IMR-90 (cell line): ENCODE measurements around the gene CCDC146. TPM values are rescaled to one million over a fixed set of nuclear protein-coding genes. Genes with fewer than 3 reads are reported as not detected.
A peak's percentile ranks its signal among the peaks of the same experiment; 100 is the strongest.
"Not testable (repeated sequence)": the region's sequence is repeated elsewhere in the genome, so short reads cannot be mapped to it uniquely, and the experiment has no call there.

Experiments used
- ATAC-seq: fragments of 200-7000 bp; cut with Tn5 transposase; 2 replicates; pipeline ENCODE4 v1.9.1; 2020; ENCODE audit warnings: low read depth, mild to moderate bottlenecking, moderate library complexity
- BruUV-seq: library from RNA; stranded (reverse); fragments of 400-500 nt; replicated peaks from 2 replicates; lab custom pipeline; 2021; lab: Mats Ljungman, UMichigan
- CTCF ChIA-PET: fragments of 300-600 bp; formaldehyde crosslinking; extraction: SDS; loops from one replicate; lab custom pipeline; 2021; ENCODE audit warnings: antibody characterized with exemption; lab: Yijun Ruan, JAX
- POLR2A ChIA-PET: fragments of 300-600 bp; sonication (Branson Sonifier 250); formaldehyde crosslinking; loops from one replicate; lab custom pipeline; 2022; ENCODE audit warnings: antibody characterized with exemption; ENCODE audit not compliant: unreplicated experiment; lab: Charles Lee
- DNase-seq: peaks from one replicate; pipeline ENCODE4 v3.0.0; 2013
- H2AFZ ChIP-seq: replicated peaks from 2 replicates; pipeline ENCODE3; 2013; ENCODE audit warnings: low read length, mild to moderate bottlenecking; ENCODE audit not compliant: poor library complexity
- H2AK5ac ChIP-seq: 2 replicates; pipeline ENCODE4 v1.6.1; 2013; ENCODE audit warnings: low read depth, low read length, inconsistent platforms
- H2AK9ac ChIP-seq: replicated peaks from 2 replicates; pipeline ENCODE3; 2013; ENCODE audit warnings: mild to moderate bottlenecking, low read depth, low read length, moderate library complexity; ENCODE audit not compliant: poor library complexity
- H2BK120ac ChIP-seq: 2 replicates; pipeline ENCODE4 v1.6.1; 2013; ENCODE audit warnings: low read depth, low read length, inconsistent platforms
- H2BK15ac ChIP-seq: 3 replicates; pipeline ENCODE4 v1.6.1; 2013; ENCODE audit warnings: low read depth, low read length, inconsistent platforms
- H2BK20ac ChIP-seq: 2 replicates; pipeline ENCODE4 v1.6.1; 2013; ENCODE audit warnings: low read depth, mild to moderate bottlenecking, inconsistent platforms, low read length, moderate library complexity
- H2BK5ac ChIP-seq: 2 replicates; pipeline ENCODE4 v1.6.1; 2013; ENCODE audit warnings: mild to moderate bottlenecking, low read depth, low read length, inconsistent platforms; ENCODE audit not compliant: poor library complexity, severe bottlenecking
- H3K14ac ChIP-seq: replicated peaks from 2 replicates; pipeline ENCODE4 v1.6.1; 2013; ENCODE audit warnings: low read depth, low read length, inconsistent platforms
- H3K18ac ChIP-seq: 2 replicates; pipeline ENCODE4 v1.6.1; 2013; ENCODE audit warnings: low read depth, low read length, control low read depth
- H3K23ac ChIP-seq: 2 replicates; pipeline ENCODE4 v1.6.1; 2013; ENCODE audit warnings: low read depth, low read length, inconsistent platforms
- H3K27ac ChIP-seq: 2 replicates; pipeline ENCODE4 v1.5.1; 2013; ENCODE audit warnings: mild to moderate bottlenecking, control low read depth, low read length; ENCODE audit not compliant: insufficient read depth
- H3K27me3 ChIP-seq: 2 replicates; pipeline ENCODE4 v1.6.1; 2013; ENCODE audit warnings: low read length; ENCODE audit not compliant: control insufficient read depth, insufficient read depth
- H3K36me3 ChIP-seq: 2 replicates; pipeline ENCODE4 v1.6.1; 2013; ENCODE audit warnings: low read length, mixed read lengths; ENCODE audit not compliant: control insufficient read depth, insufficient read depth
- H3K4ac ChIP-seq: 2 replicates; pipeline ENCODE4 v1.6.1; 2013; ENCODE audit warnings: low read depth, low read length, inconsistent platforms
- H3K4me1 ChIP-seq: 2 replicates; pipeline ENCODE4 v1.6.1; 2013; ENCODE audit warnings: low read length, mixed read lengths; ENCODE audit not compliant: control insufficient read depth, insufficient read depth
- H3K4me2 ChIP-seq: 2 replicates; pipeline ENCODE4 v1.6.1; 2013; ENCODE audit warnings: low read depth, mild to moderate bottlenecking, control low read depth, low read length, moderate library complexity
- H3K4me3 ChIP-seq: 2 replicates; pipeline ENCODE4 v1.5.1; 2013; ENCODE audit warnings: low read depth, mild to moderate bottlenecking, control low read depth, low read length, moderate library complexity; ENCODE audit not compliant: insufficient read depth
- H3K56ac ChIP-seq: 2 replicates; pipeline ENCODE4 v1.6.1; 2013; ENCODE audit warnings: low read length, inconsistent platforms; ENCODE audit not compliant: insufficient read depth; ENCODE audit errors: extremely low read depth
- H3K79me1 ChIP-seq, 2 experiments: 2 replicates each; pipeline ENCODE4 v1.6.1; 2013; ENCODE audit warnings: low read length in 2 of 2, inconsistent platforms in 1 of 2, low read depth in 1 of 2
- H3K9ac ChIP-seq: 2 replicates; pipeline ENCODE4 v1.6.1; 2013; ENCODE audit warnings: low read depth, low read length, control low read depth
- H3K9me1 ChIP-seq: 2 replicates; pipeline ENCODE4 v1.6.1; 2013; ENCODE audit warnings: low read length, inconsistent platforms; ENCODE audit not compliant: insufficient read depth
- H3K9me3 ChIP-seq: 2 replicates; pipeline ENCODE4 v1.6.1; 2013; ENCODE audit warnings: low read length; ENCODE audit not compliant: control insufficient read depth, insufficient read depth
- H4K20me1 ChIP-seq: 2 replicates; pipeline ENCODE4 v1.6.1; 2013; ENCODE audit warnings: low read length, inconsistent platforms; ENCODE audit not compliant: insufficient read depth
- H4K5ac ChIP-seq: 2 replicates; pipeline ENCODE4 v1.6.1; 2013; ENCODE audit warnings: mild to moderate bottlenecking, low read depth, low read length, control low read depth
- H4K8ac ChIP-seq, 2 experiments: 2 replicates each; pipeline ENCODE4 v1.6.1; 2013; ENCODE audit warnings: low read depth in 2 of 2, low read length in 2 of 2, control low read depth in 1 of 2, inconsistent platforms in 1 of 2
- H4K91ac ChIP-seq: 2 replicates; pipeline ENCODE4 v1.6.1; 2013; ENCODE audit warnings: low read depth, low read length, inconsistent platforms; ENCODE audit not compliant: insufficient read depth
- WGBS, 2 experiments: methylation state at CpG; one replicate each; pipeline versions ENCODE4 v1.1.5 to v1.1.7; 2013; ENCODE audit warnings: missing lambda C conversion rate in 2 of 2; ENCODE audit not compliant: insufficient read length in 1 of 2; ENCODE audit errors: extremely low coverage in 2 of 2; 5-methylcytosine and 5-hydroxymethylcytosine counted together
- dilution Hi-C: fragments of 300-500 bp; cut with HindIII; formaldehyde crosslinking; loops from one replicate; pipeline ENCODE4 v1.14.3; 2018; ENCODE audit warnings: low sequenced_read_pairs; ENCODE audit not compliant: unreplicated experiment
- in situ Hi-C: fragments of 300-500 bp; cut with MboI; formaldehyde crosslinking; loops from 3 replicates; pipeline ENCODE4 v1.14.3; 2019; ENCODE audit warnings: low sequenced_read_pairs, inconsistent platforms, mixed read lengths
- intact Hi-C: fragments of 100-400 bp; cut with micrococcal nuclease; formaldehyde crosslinking; loops from 2 replicates; pipeline ENCODE4 v1.10.0; 2022
- polyA plus RNA-seq, 3 experiments: library from polyadenylated mRNA; depleted of rRNA; stranded (reverse); fragments of >200 nt; gene quantifications; 2 replicates each; pipeline ENCODE4 v1.2.3, GENCODE V29; 2012; ENCODE audit warnings: low replicate concordance in 1 of 3
- total RNA-seq: library from RNA; depleted of rRNA; stranded (reverse); fragments of >200 nt; gene quantifications from 2 replicates; pipeline ENCODE4 v1.2.3, GENCODE V29; 2012

CCDC146 gene
- total and polyA plus RNA-seq, 2 of the 4 experiments (the other 2 are of a cell fraction): 0.54 to 1.7 TPM

GRCh38 chr7:77128582-77129410, 6.4 kb downstream of the CCDC146 start:
- H3K79me1 ChIP-seq, intact Hi-C loops, H3K9me1 ChIP-seq, H3K56ac ChIP-seq, H2AK9ac ChIP-seq, H3K4me1 ChIP-seq, dilution Hi-C loops, H4K20me1 ChIP-seq, H3K27ac ChIP-seq, H3K14ac ChIP-seq, H2BK15ac ChIP-seq, H2AK5ac ChIP-seq, H2BK20ac ChIP-seq, H3K4me2 ChIP-seq, H3K9me3 ChIP-seq, H3K36me3 ChIP-seq, H2BK5ac ChIP-seq, H4K8ac ChIP-seq, H3K18ac ChIP-seq, H4K91ac ChIP-seq, ATAC-seq, DNase-seq, POLR2A ChIA-PET, BruUV-seq, CTCF ChIA-PET, H2AFZ ChIP-seq, H3K4me3 ChIP-seq, H3K27me3 ChIP-seq, H3K23ac ChIP-seq, H4K5ac ChIP-seq, H3K9ac ChIP-seq: not testable (repeated sequence)
- WGBS, 2 experiments: no CpG with 5 or more reads among the region's 7 CpGs
- Histone ChIP-seq H2BK120ac (peak overlapping the region; percentile 34; the same call in 1 of the 2 replicates), H3K4ac (peak overlapping the region; percentile 4; the same call in 1 of the 2 replicates)
- in situ Hi-C loops: loop anchor here (10.0 kb wide), 1 partner anchor 116 kb away; no protein-coding TSS in a partner anchor

GRCh38 chr7:77131781-77132180, 9.4 kb downstream of the CCDC146 start:
- H3K4ac ChIP-seq, H3K27me3 ChIP-seq, H4K5ac ChIP-seq, H3K27ac ChIP-seq, ATAC-seq, H3K14ac ChIP-seq, H2AFZ ChIP-seq, H2BK20ac ChIP-seq, dilution Hi-C loops, H3K23ac ChIP-seq, H2BK5ac ChIP-seq, DNase-seq, H3K4me1 ChIP-seq, H3K4me3 ChIP-seq, in situ Hi-C loops, H4K8ac ChIP-seq, CTCF ChIA-PET, intact Hi-C loops, BruUV-seq, H3K79me1 ChIP-seq, POLR2A ChIA-PET, H3K9ac ChIP-seq, H4K20me1 ChIP-seq, H3K4me2 ChIP-seq, H3K36me3 ChIP-seq, H3K9me3 ChIP-seq, H2AK5ac ChIP-seq, H2BK120ac ChIP-seq, H2BK15ac ChIP-seq, H3K56ac ChIP-seq, H2AK9ac ChIP-seq, H4K91ac ChIP-seq, H3K9me1 ChIP-seq, H3K18ac ChIP-seq: not testable (repeated sequence)
- WGBS, 2 experiments: no CpG with 5 or more reads among the region's 3 CpGs
